HEK293T (cell line): ENCODE results near the gene PCNA.

Source experiments
- CTBP1 ChIP-seq: fragments of 450-650 bp; IDR thresholded peaks from 2 replicates; pipeline ENCODE4 v1.6.1; 2016; ENCODE audit warnings: borderline replicate concordance
- SUZ12 ChIP-seq: fragments of 450-650 bp; IDR thresholded peaks from 2 replicates; pipeline ENCODE4 v1.6.1; 2016; ENCODE audit warnings: mild to moderate bottlenecking

DNA sequence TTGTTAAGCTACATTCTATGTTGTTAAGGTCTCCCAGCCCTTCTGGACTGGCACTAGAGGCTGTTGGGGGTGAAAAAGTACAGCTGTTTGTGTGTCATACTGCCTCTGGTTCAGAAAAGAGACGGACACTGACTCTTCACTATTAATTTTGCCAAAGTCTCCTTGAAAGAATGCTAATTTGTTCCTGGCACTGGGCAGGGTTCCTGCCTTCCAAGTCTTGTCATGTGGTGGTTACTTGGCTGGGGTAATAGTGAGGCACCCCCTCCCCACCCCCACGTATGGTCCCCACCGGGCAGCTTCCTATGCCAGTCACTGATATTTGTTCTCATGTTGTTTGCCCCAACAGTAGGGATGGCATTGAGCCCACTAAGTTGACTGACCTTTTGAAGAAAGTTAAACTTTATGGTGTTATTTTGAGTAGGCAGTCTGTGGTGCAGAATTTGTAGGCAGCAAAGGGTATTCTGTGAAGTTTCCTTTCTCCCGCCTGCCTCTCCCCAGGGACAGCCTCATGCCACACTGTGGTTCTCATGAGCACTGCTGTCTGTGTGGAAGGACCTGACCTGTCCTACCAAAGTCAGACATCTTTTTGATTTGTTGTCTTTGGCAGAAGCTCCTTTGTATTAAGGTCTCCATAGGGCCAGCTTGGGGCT is 15.7 kb upstream of the PCNA start:
- TF ChIP-seq SUZ12 (no peak), CTBP1 (no peak)
